ENCODE measurements around the gene PRTN3.
"Not testable (repeated sequence)": the region's sequence is repeated elsewhere in the genome, so short reads cannot be mapped to it uniquely, and the experiment has no call there.

PRTN3 gene

GRCh38 chr19:834216-834615, 6.6 kb upstream of the PRTN3 start:
- no peaks in the 10 kb centered on the region for H3K4me1 ChIP-seq (ENCODE audit: low read depth, poor library complexity, severe bottlenecking)
- H3K27ac ChIP-seq = no peak overlapping the region
- H2AFZ ChIP-seq (ENCODE audit: low read depth) = no peak overlapping the region
- no peaks in the 10 kb centered on the region for H3K36me3 ChIP-seq (ENCODE audit: insufficient read depth)
- H3K79me2 ChIP-seq (ENCODE audit: insufficient read depth, low read depth) = no peaks in the 10 kb centered on the region
- H4K20me1 ChIP-seq (ENCODE audit: insufficient read depth) = no peaks in the 10 kb centered on the region
- TF ChIP-seq CTCF (conservative IDR thresholded peaks at IDR 0.05; ENCODE audit: low read depth, low read length) = no peak
- no peak overlapping the region for H3K4me3 ChIP-seq (IDR thresholded peaks at IDR 0.05; ENCODE audit: insufficient read depth, low read depth, low read length)
- no peak overlapping the region for H3K4me2 ChIP-seq
- no peak overlapping the region for H3K9ac ChIP-seq
- peaks cover 43% of the 10 kb centered on the region; the same call in 1 of the 2 replicates for H3K27me3 ChIP-seq (ENCODE audit: insufficient read depth, low read depth)

GRCh38 chr19:835210-835810, 5.5 kb upstream of the PRTN3 start:
- H3K4me2 ChIP-seq = no peak overlapping the region
- H4K20me1 ChIP-seq (ENCODE audit: insufficient read depth) = no peaks in the 10 kb centered on the region
- H2AFZ ChIP-seq (ENCODE audit: low read depth) = no peak overlapping the region
- H3K36me3 ChIP-seq (ENCODE audit: insufficient read depth) = no peaks in the 10 kb centered on the region
- H3K27ac ChIP-seq = no peak overlapping the region
- H3K4me1 ChIP-seq (ENCODE audit: low read depth, poor library complexity, severe bottlenecking) = no peaks in the 10 kb centered on the region
- H3K9ac ChIP-seq = no peak overlapping the region
- H3K79me2 ChIP-seq (ENCODE audit: insufficient read depth, low read depth) = no peaks in the 10 kb centered on the region
- peaks cover 35% of the 10 kb centered on the region; the same call in 1 of the 2 replicates for H3K27me3 ChIP-seq (ENCODE audit: insufficient read depth, low read depth)
- no peak overlapping the region for H3K4me3 ChIP-seq (IDR thresholded peaks at IDR 0.05; ENCODE audit: insufficient read depth, low read depth, low read length)
- TF ChIP-seq CTCF (conservative IDR thresholded peaks at IDR 0.05; ENCODE audit: low read depth, low read length) = no peak

- peak overlapping the region; percentile 55 for H3K27ac ChIP-seq
- H4K20me1 ChIP-seq (ENCODE audit: insufficient read depth); H3K9ac ChIP-seq; H3K36me3 ChIP-seq (ENCODE audit: insufficient read depth); H3K27me3 ChIP-seq (ENCODE audit: insufficient read depth, low read depth); H3K4me3 ChIP-seq (IDR thresholded peaks at IDR 0.05; ENCODE audit: insufficient read depth, low read depth, low read length): not testable (repeated sequence)
- H2AFZ ChIP-seq (ENCODE audit: low read depth) = peak overlapping the region; percentile 52
- peak overlapping the region; percentile 60 for H3K4me2 ChIP-seq
- peaks cover 16% of the 10 kb centered on the region for H3K79me2 ChIP-seq (ENCODE audit: insufficient read depth, low read depth)
- H3K4me1 ChIP-seq (ENCODE audit: low read depth, poor library complexity, severe bottlenecking) = peaks cover 36% of the 10 kb centered on the region
Observed at GRCh38 chr19:842802-843179, 2.0 kb downstream of the PRTN3 start.

DNA sequence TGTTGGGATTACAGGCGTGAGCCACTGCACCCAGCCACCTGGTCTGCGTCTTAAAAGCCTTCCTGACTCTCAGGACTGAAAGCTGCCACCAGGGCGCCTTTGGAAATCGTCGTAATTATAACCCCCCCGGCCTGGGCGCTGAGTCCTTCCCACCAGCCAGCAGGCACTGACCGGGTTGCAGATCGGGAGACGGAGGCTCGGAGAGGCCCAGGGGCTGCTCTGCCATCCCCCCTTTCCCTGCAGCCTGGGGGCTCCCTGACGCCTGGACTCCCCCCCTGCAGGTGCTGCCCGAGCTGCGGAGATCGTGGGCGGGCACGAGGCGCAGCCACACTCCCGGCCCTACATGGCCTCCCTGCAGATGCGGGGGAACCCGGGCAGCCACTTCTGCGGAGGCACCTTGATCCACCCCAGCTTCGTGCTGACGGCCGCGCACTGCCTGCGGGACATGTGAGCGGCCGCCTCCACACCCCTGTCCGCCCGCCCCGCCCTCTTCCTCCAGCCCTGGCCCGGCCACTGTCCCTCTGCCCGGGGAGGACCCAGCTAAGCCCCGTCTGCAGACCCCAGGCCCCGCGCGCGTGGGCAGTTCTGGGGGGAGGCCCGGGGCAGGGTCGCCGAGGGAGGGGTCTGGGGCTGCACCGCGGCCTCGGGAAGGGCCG, 2.5 kb downstream of the PRTN3 start:
- Histone ChIP-seq H3K4me2 (peak overlapping the region; percentile 60), H3K4me3 (IDR thresholded peaks at IDR 0.05; ENCODE audit: insufficient read depth, low read depth, low read length) (no peak overlapping the region), H4K20me1 (ENCODE audit: insufficient read depth) (no peaks in the 10 kb centered on the region), H3K4me1 (ENCODE audit: low read depth, poor library complexity, severe bottlenecking) (peaks cover 40% of the 10 kb centered on the region), H3K27me3 (ENCODE audit: insufficient read depth, low read depth) (no peaks in the 10 kb centered on the region; the same call in 1 of the 2 replicates), H3K79me2 (ENCODE audit: insufficient read depth, low read depth) (peaks cover 21% of the 10 kb centered on the region), H3K36me3 (ENCODE audit: insufficient read depth) (no peaks in the 10 kb centered on the region), H3K27ac (peak overlapping the region; percentile 55), H3K9ac (peak overlapping the region; percentile 32; the same call in 1 of the 2 replicates), H2AFZ (ENCODE audit: low read depth) (peak overlapping the region; percentile 52)
- no peak for TF ChIP-seq CTCF (conservative IDR thresholded peaks at IDR 0.05; ENCODE audit: low read depth, low read length)

All from KMS-11 (cell line).